ENCODE results near the gene F11.

- TF ChIP-seq CTCF (IDR thresholded peaks at IDR 0.05) (no peak), POLR2A (IDR thresholded peaks at IDR 0.05) (no peak)
These were observed 6.9 kb downstream of the F11 start for GRCh38 chr4:186272699-186273391.
